GM23248 (cell line): Measurements from ENCODE around the gene CLK1. TPM values are rescaled to one million over a fixed set of nuclear protein-coding genes. Genes with fewer than 3 reads are reported as not detected.
A peak's percentile ranks its signal among the peaks of the same experiment; 100 is the strongest.

ENCODE experiments used
- DNase-seq: peaks from one replicate; pipeline ENCODE4 v3.0.0-alpha.2; 2015
- H2AFZ ChIP-seq: fragments of 200-600 bp; sonication (generic); 2 replicates; pipeline ENCODE4 v1.6.1; 2016; ENCODE audit warnings: antibody characterized with exemption
- H3F3A ChIP-seq: fragments of 200-600 bp; sonication (generic); 2 replicates; pipeline ENCODE4 v1.6.1; 2016; ENCODE audit warnings: mild to moderate bottlenecking, antibody characterized with exemption, mixed run types; ENCODE audit not compliant: insufficient read depth
- H3K27ac ChIP-seq: fragments of 200-600 bp; sonication (generic); 2 replicates; pipeline ENCODE4 v1.5.1; 2016; ENCODE audit warnings: mild to moderate bottlenecking
- H3K27me3 ChIP-seq: fragments of 200-600 bp; sonication (generic); replicated peaks from 2 replicates; pipeline ENCODE4 v1.6.1; 2016; ENCODE audit warnings: mild to moderate bottlenecking; ENCODE audit not compliant: insufficient read depth
- H3K36me3 ChIP-seq: fragments of 200-600 bp; sonication (generic); 2 replicates; pipeline ENCODE4 v1.6.1; 2016; ENCODE audit warnings: low read depth, mild to moderate bottlenecking
- H3K4me1 ChIP-seq: fragments of 200-600 bp; sonication (generic); 2 replicates; pipeline ENCODE4 v1.6.1; 2016; ENCODE audit warnings: mild to moderate bottlenecking; ENCODE audit not compliant: insufficient read depth
- H3K4me2 ChIP-seq: fragments of 200-600 bp; sonication (generic); one replicate; pipeline ENCODE4 v1.6.1; 2016; ENCODE audit warnings: mild to moderate bottlenecking; ENCODE audit not compliant: unreplicated experiment
- H3K4me3 ChIP-seq: fragments of 200-600 bp; sonication (generic); 2 replicates; pipeline ENCODE4 v1.5.1; 2016; ENCODE audit warnings: mild to moderate bottlenecking
- H3K79me2 ChIP-seq: fragments of 200-600 bp; sonication (generic); 2 replicates; pipeline ENCODE4 v1.6.1; 2016; ENCODE audit warnings: mild to moderate bottlenecking; ENCODE audit not compliant: insufficient read depth
- H3K9ac ChIP-seq: fragments of 200-600 bp; sonication (generic); 2 replicates; pipeline ENCODE4 v1.6.1; 2016; ENCODE audit warnings: mild to moderate bottlenecking
- H3K9me2 ChIP-seq: fragments of 200-600 bp; sonication (generic); 2 replicates; pipeline ENCODE4 v1.6.1; 2016; ENCODE audit warnings: mixed run types, mild to moderate bottlenecking, moderate library complexity; ENCODE audit not compliant: insufficient read depth
- H3K9me3 ChIP-seq: fragments of 200-600 bp; sonication (generic); one replicate; pipeline ENCODE4 v1.6.1; 2017; ENCODE audit warnings: low read depth
- H4K20me1 ChIP-seq: fragments of 200-600 bp; sonication (generic); 2 replicates; pipeline ENCODE4 v1.6.0; 2016; ENCODE audit not compliant: insufficient read depth
- EZH2 ChIP-seq: fragments of 200-600 bp; sonication (generic); IDR thresholded peaks from 2 replicates; pipeline ENCODE4 v1.6.1; 2018; ENCODE audit warnings: antibody characterized with exemption, mild to moderate bottlenecking; ENCODE audit not compliant: insufficient read depth, poor library complexity, severe bottlenecking
- EZH2phosphoT487 ChIP-seq: fragments of 200-600 bp; sonication (generic); IDR thresholded peaks from 2 replicates; pipeline ENCODE4 v1.6.1; 2018; ENCODE audit warnings: antibody characterized with exemption, moderate library complexity, mild to moderate bottlenecking, low read depth; ENCODE audit not compliant: insufficient read depth
- WGBS, 2 experiments: methylation state at CpG; one replicate each; pipeline ENCODE4 v1.1.6; 2015 to 2017; ENCODE audit warnings: low lambda C conversion rate in 2 of 2, low coverage in 1 of 2; ENCODE audit errors: missing lambda C conversion rate in 2 of 2; 5-methylcytosine and 5-hydroxymethylcytosine counted together
- in situ Hi-C: fragments of 300-500 bp; cut with MboI; formaldehyde crosslinking; loops from 2 replicates; pipeline ENCODE4 v1.15.0; 2020
- polyA plus RNA-seq: library from polyadenylated mRNA; unstranded; fragments of >200 nt; fragmentation: Nextera tagmentation; extraction: Ambion mirVana; gene quantifications from 2 replicates; pipeline ENCODE4 v1.2.1, GENCODE V29; 2016
- total RNA-seq: library from RNA; depleted of rRNA; stranded (reverse); fragments of >200 nt; shearing (Covaris generic); gene quantifications from 2 replicates; pipeline ENCODE4 v1.2.3, GENCODE V29; 2014; rRNA removed

The CLK1 gene
- total RNA-seq = 32.4 and 52.7 TPM in 2 replicates
- polyA plus RNA-seq = 30.0 and 33.5 TPM in 2 replicates

DNA sequence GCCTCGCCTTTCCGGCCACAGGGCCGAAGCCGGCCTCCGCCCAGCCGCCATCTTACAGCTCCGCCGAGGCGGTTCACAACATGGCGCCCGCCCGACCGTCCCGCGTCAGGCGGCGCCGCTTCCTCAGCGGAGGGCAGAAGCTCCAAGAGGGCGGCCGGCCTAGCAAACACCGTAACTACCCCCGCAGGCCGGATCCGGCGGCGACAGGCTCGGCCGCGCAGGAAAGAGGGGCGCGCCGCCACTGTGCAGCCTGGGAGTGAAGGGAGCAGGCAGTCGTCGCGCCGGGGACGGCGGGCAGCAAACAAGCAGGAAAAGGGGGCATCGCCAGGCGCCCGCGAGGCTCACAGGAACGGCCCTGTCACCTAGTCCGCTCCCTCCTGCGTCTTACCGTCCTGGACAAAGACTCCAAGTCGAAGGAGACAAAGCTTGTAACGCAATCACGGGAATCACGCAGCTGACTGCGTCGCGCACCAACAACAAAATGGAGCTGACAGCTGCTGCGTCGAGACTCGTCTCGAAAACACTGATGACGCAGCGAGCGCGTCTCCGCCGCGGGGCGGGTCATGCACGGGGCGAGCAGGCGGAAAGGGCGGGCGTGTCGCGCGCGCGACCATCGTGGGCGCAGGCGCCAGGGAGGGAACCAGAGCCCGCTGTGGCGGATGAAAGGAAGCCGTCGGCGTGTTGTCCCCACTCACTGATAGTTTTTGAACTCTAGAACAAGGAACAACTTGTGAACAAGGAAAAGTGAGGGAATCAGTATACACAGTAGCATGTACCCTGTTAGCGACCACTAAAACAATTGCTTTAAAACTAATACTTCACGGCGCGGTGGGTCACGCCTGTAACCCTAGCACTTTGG lies at the start of gene CLK1:
Gene CLK1 (minus strand): TSS at position 483 of the 859 bp plus-strand sequence. CDS start 2,796 bp downstream, outside the sequence.
- H3K9ac ChIP-seq = peak within 1 kb of the TSS; percentile 100
- in situ Hi-C loops = loop anchor here (25.0 kb wide), 1 partner anchor 902 kb away; the partner anchor contains the start of genes MAIP1 and TYW5

DNA sequence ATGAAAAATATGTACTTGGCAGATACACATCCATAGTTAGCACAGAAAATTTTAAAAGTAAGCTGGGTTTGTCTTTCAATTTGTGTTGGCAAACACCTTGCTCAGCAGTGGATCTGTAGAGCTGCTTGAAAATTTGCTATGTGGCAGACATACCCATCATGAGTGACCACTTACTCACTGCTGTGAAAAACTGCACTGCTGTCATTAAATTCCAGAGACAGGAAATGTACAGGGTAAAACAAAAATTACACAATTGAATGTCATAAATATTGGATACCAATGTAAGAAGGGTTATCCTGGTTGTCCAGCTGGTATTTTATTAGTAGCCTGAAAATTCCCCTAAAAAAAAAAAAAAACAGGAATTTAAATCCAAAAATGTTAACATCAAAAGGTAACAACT lies 49.2 kb upstream of the CLK1 start:
- Histone ChIP-seq H3K9me3 (no peaks in the 10 kb centered on the region), H3K27me3 (no peaks in the 10 kb centered on the region), H3K9ac (peak overlapping the region; percentile 51), H3K4me2 (peak overlapping the region; percentile 18), H2AFZ (no peak overlapping the region), H3K4me1 (peaks cover 14% of the 10 kb centered on the region), H3K36me3 (peaks cover 27% of the 10 kb centered on the region), H3K79me2 (no peaks in the 10 kb centered on the region), H3K4me3 (no peak overlapping the region), H3F3A (peaks cover 28% of the 10 kb centered on the region), H4K20me1 (no peaks in the 10 kb centered on the region), H3K27ac (peak overlapping the region; percentile 76), H3K9me2 (no peaks in the 10 kb centered on the region)
- no peak for TF ChIP-seq EZH2phosphoT487
- DNase-seq = peak; percentile 82
- in situ Hi-C loops = no loop called here

More for the DNA sequence above, at the start of gene CLK1:
- peak; percentile 98 for DNase-seq
- peaks cover 55% of the 10 kb centered on the region for H3F3A ChIP-seq
- H4K20me1 ChIP-seq = peaks cover 21% of the 10 kb centered on the region
- peaks cover 50% of the 10 kb centered on the region for H3K79me2 ChIP-seq
- WGBS, 2 experiments = 1 to 3% methylated on average over 70 to 89 of the region's 89 CpGs
- TF ChIP-seq EZH2phosphoT487 (no peak), EZH2 (no peak)
- H3K27ac ChIP-seq = peak within 1 kb of the TSS; percentile 99
- H3K9me2 ChIP-seq = no peaks in the 10 kb centered on the region
- peak within 1 kb of the TSS; percentile 98 for H3K4me3 ChIP-seq
- peak within 1 kb of the TSS; percentile 88 for H3K4me2 ChIP-seq
- no peaks in the 10 kb centered on the region for H3K27me3 ChIP-seq
- peaks cover 17% of the 10 kb centered on the region for H3K36me3 ChIP-seq
- peak within 1 kb of the TSS; percentile 91 for H2AFZ ChIP-seq
- H3K9me3 ChIP-seq = no peaks in the 10 kb centered on the region
- peaks cover 45% of the 10 kb centered on the region for H3K4me1 ChIP-seq

DNA sequence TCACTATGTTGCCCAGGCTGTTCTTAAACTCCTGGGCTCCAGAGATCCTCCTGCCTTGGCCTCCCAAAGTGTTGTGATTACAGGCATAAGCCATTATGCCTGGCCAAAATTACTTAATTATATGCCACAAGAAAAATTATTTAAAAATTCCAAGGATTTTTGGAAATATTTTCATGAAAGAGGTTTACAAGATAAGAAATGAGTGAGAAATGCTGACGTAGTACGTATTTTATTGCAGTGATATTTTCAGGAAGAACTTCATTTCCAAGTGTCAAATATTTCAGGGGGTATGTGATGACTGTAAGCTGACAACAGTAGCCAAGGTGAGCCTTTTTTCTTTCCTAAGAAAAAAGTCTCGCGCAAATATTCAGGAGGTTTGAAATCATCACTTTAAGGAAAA lies 45.5 kb upstream of the CLK1 start:
- in situ Hi-C loops = loop anchor here (5.0 kb wide), 1 partner anchor 267 kb away; no protein-coding TSS in a partner anchor
- peaks cover 14% of the 10 kb centered on the region for H3K4me1 ChIP-seq
- TF ChIP-seq EZH2phosphoT487 = no peak
- TF ChIP-seq EZH2 = no peak
- no peaks in the 10 kb centered on the region for H3K9me2 ChIP-seq
- DNase-seq = no peak
- H3F3A ChIP-seq = peaks cover 28% of the 10 kb centered on the region
- H2AFZ ChIP-seq = no peak overlapping the region
- no peak overlapping the region for H3K27ac ChIP-seq
- H4K20me1 ChIP-seq = no peaks in the 10 kb centered on the region
- no peaks in the 10 kb centered on the region for H3K9me3 ChIP-seq
- no peak overlapping the region for H3K4me2 ChIP-seq
- WGBS, 2 experiments = 98 to 99% methylated on average over 4 of the region's 4 CpGs
- H3K4me3 ChIP-seq = no peak overlapping the region
- no peaks in the 10 kb centered on the region for H3K79me2 ChIP-seq
- no peak overlapping the region for H3K9ac ChIP-seq
- no peaks in the 10 kb centered on the region for H3K27me3 ChIP-seq
- peaks cover 16% of the 10 kb centered on the region for H3K36me3 ChIP-seq

GRCh38 chr2:200905618-200906296 lies 41.3 kb upstream of the CLK1 start:
- Histone ChIP-seq H3K9me2 (no peaks in the 10 kb centered on the region), H3K27me3 (no peaks in the 10 kb centered on the region), H3K4me3 (no peak overlapping the region), H4K20me1 (no peaks in the 10 kb centered on the region), H3K9ac (no peak overlapping the region), H3K9me3 (no peaks in the 10 kb centered on the region), H3F3A (peaks cover 22% of the 10 kb centered on the region; the same call in 1 of the 2 replicates), H2AFZ (no peak overlapping the region), H3K36me3 (peaks cover 16% of the 10 kb centered on the region; the same call in 1 of the 2 replicates), H3K79me2 (no peaks in the 10 kb centered on the region), H3K27ac (no peak overlapping the region), H3K4me2 (no peak overlapping the region), H3K4me1 (peaks cover 3% of the 10 kb centered on the region; the same call in 1 of the 2 replicates)
- WGBS, 2 experiments = 55 to 56% methylated on average over 2 of the region's 2 CpGs
- TF ChIP-seq EZH2 (no peak), EZH2phosphoT487 (no peak)
- peak; percentile 86 for DNase-seq
- in situ Hi-C loops = loop anchor here (5.0 kb wide), 1 partner anchor 272 kb away; no protein-coding TSS in a partner anchor
